ENCODE results near the gene SPG21. TPM values are rescaled to one million over a fixed set of nuclear protein-coding genes. Genes with fewer than 3 reads are reported as not detected.

The SPG21 gene
- total RNA-seq, 1 experiment from 2014 or later: 89.1 TPM

DNA sequence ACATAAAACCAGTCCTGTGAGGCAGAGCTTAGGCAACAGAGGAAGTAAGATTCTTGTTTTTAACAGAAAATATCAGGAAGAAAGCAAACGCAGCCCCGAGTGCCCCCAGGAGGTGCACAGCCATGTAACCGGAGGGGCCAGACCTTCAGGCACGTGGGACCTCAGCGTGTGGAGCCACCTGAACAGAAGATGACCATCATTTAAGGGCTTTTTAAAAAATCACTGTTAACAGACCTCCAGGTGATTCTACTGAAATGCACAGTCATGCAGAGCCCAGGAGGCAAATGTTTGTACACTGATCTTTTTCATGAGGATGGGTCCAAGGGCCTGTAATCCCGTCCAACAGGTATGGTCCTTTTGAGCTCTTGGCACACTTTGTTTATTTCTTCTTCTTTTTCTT lies 38.8 kb downstream of the SPG21 start:
- H3K27ac ChIP-seq (ENCODE audit: low read depth, low read length, poor library complexity, severe bottlenecking): no peak overlapping the region
- intact Hi-C loops (cut with micrococcal nuclease; ENCODE audit: unreplicated experiment): no loop called here
- DNase-seq (ENCODE audit: low spot score): no peak
- H3K9me3 ChIP-seq (ENCODE audit: low read depth, low read length, poor library complexity, severe bottlenecking): no peaks in the 10 kb centered on the region
- H3K27me3 ChIP-seq (replicated peaks; ENCODE audit: insufficient read depth, low read depth, low read length, poor library complexity): no peaks in the 10 kb centered on the region
- TF ChIP-seq, protein P1, sequence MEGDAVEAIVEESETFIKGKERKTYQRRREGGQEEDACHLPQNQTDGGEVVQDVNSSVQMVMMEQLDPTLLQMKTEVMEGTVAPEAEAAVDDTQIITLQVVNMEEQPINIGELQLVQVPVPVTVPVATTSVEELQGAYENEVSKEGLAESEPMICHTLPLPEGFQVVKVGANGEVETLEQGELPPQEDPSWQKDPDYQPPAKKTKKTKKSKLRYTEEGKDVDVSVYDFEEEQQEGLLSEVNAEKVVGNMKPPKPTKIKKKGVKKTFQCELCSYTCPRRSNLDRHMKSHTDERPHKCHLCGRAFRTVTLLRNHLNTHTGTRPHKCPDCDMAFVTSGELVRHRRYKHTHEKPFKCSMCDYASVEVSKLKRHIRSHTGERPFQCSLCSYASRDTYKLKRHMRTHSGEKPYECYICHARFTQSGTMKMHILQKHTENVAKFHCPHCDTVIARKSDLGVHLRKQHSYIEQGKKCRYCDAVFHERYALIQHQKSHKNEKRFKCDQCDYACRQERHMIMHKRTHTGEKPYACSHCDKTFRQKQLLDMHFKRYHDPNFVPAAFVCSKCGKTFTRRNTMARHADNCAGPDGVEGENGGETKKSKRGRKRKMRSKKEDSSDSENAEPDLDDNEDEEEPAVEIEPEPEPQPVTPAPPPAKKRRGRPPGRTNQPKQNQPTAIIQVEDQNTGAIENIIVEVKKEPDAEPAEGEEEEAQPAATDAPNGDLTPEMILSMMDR (conservative IDR thresholded peaks at IDR 0.05; ENCODE audit: low read depth, low read length): no peak
- no peak for TF ChIP-seq EZH2 (IDR thresholded peaks at IDR 0.05; ENCODE audit: borderline replicate concordance, low read depth, low read length, poor library complexity, severe bottlenecking)
- peaks cover 6% of the 10 kb centered on the region for H3K36me3 ChIP-seq (ENCODE audit: insufficient read depth, low read length, poor library complexity, severe bottlenecking)
- H3K4me3 ChIP-seq (ENCODE audit: low read depth, low read length, poor library complexity, severe bottlenecking): no peak overlapping the region
- no peaks in the 10 kb centered on the region for H3K4me1 ChIP-seq (ENCODE audit: insufficient read depth, low read length, poor library complexity, severe bottlenecking)
- POLR2A ChIA-PET (ENCODE audit: low non-redundant PET): interaction anchor here (0.6 kb wide), 1 partner anchor 257 kb away, joined by 5 read pairs; no protein-coding TSS in a partner anchor
- BruUV-seq (replicated peaks): no TSS peak
- CTCF ChIA-PET: no interaction called here

DNA sequence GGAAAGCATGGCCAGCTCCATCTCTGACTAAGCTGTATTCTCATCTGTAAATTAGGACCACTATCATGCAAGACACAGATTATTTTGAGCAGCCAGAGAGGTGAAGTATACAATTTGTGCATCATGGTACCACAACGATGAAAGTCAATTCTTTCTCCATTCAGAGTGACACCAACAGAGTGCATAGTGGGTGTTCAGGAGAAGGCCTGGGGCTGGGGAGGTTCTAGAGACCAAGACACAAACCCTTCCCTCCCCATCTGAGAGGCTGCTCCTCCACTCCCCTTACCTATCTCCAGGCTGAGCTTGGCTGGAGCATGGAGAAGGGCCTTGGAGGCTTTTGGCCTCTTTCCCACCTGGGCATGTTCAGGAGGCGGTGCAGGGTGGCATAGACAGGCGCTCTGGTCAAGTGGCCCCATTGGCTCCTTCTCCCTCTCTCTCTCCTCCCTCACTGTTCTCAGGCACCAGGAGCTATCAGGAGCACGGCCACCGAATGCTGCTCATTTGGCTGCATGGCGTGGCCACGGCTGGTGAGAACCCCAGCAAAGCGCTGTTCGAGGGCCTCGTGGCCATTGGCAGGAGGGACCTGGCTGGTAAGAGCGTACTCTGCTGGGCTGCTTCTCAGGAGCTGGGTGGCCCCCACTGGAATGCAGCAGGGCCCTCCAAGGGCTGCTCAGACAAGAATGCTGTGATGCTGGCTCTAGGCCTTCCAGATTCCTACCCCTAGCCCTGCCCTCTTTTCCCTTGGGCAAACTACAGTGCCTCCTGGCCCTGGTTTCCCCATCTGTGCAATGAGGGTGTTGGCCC lies 40.1 kb downstream of the SPG21 start:
- TF ChIP-seq EZH2 (IDR thresholded peaks at IDR 0.05; ENCODE audit: borderline replicate concordance, low read depth, low read length, poor library complexity, severe bottlenecking): no peak
- TF ChIP-seq, protein P1 (conservative IDR thresholded peaks at IDR 0.05; ENCODE audit: low read depth, low read length): no peak
- ChIA-PET CTCF (interaction anchor here (0.6 kb wide), 1 partner anchor 33 kb away, joined by 9 read pairs; no protein-coding TSS in a partner anchor), POLR2A (ENCODE audit: low non-redundant PET) (no interaction called here)
- H3K4me1 ChIP-seq (ENCODE audit: insufficient read depth, low read length, poor library complexity, severe bottlenecking): no peaks in the 10 kb centered on the region
- H3K27ac ChIP-seq (ENCODE audit: low read depth, low read length, poor library complexity, severe bottlenecking): no peak overlapping the region
- DNase-seq (ENCODE audit: low spot score): no peak
- no peaks in the 10 kb centered on the region for H3K36me3 ChIP-seq (ENCODE audit: insufficient read depth, low read length, poor library complexity, severe bottlenecking)
- BruUV-seq (replicated peaks): no TSS peak
- H3K4me3 ChIP-seq (ENCODE audit: low read depth, low read length, poor library complexity, severe bottlenecking): no peak overlapping the region
- intact Hi-C loops (cut with micrococcal nuclease; ENCODE audit: unreplicated experiment): no loop called here
- H3K9me3 ChIP-seq (ENCODE audit: low read depth, low read length, poor library complexity, severe bottlenecking): no peaks in the 10 kb centered on the region
- H3K27me3 ChIP-seq (replicated peaks; ENCODE audit: insufficient read depth, low read depth, low read length, poor library complexity): no peaks in the 10 kb centered on the region

DNA sequence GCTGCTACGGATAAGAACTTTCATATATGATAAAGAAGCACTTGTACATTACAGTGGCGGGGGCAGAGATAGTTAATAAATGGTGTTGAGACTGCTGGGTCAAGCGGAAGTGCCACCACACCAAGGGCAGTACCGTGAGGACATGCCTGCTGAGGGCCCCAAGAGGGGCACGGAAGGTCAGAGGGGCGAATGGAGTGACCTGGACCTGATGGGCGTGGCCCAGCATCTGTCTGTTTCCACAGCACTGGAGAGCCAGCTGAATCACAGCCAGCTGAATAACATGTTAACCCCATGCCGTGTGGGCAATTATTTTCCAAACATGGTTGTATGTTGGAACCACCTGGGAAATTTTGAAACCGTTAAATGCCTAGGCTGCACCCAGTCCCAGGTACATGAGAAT lies 40.8 kb downstream of the SPG21 start:
- intact Hi-C loops (cut with micrococcal nuclease; ENCODE audit: unreplicated experiment): no loop called here
- H3K4me1 ChIP-seq (ENCODE audit: insufficient read depth, low read length, poor library complexity, severe bottlenecking): no peaks in the 10 kb centered on the region
- no TSS peak for BruUV-seq (replicated peaks)
- H3K27me3 ChIP-seq (replicated peaks; ENCODE audit: insufficient read depth, low read depth, low read length, poor library complexity): no peaks in the 10 kb centered on the region
- no peaks in the 10 kb centered on the region for H3K36me3 ChIP-seq (ENCODE audit: insufficient read depth, low read length, poor library complexity, severe bottlenecking)
- no peak for DNase-seq (ENCODE audit: low spot score)
- ChIA-PET POLR2A (ENCODE audit: low non-redundant PET) (no interaction called here), CTCF (interaction anchor here (0.6 kb wide), 1 partner anchor 33 kb away, joined by 9 read pairs; no protein-coding TSS in a partner anchor)
- no peak overlapping the region for H3K27ac ChIP-seq (ENCODE audit: low read depth, low read length, poor library complexity, severe bottlenecking)
- no peaks in the 10 kb centered on the region for H3K9me3 ChIP-seq (ENCODE audit: low read depth, low read length, poor library complexity, severe bottlenecking)
- H3K4me3 ChIP-seq (ENCODE audit: low read depth, low read length, poor library complexity, severe bottlenecking): no peak overlapping the region
- TF ChIP-seq EZH2 (IDR thresholded peaks at IDR 0.05; ENCODE audit: borderline replicate concordance, low read depth, low read length, poor library complexity, severe bottlenecking): no peak
- TF ChIP-seq, protein P1 (conservative IDR thresholded peaks at IDR 0.05; ENCODE audit: low read depth, low read length): no peak
